HG02970 (cell line): ENCODE results near the gene ADAMTS15.

Source experiments
- ATAC-seq: cut with Tn5 transposase; IDR thresholded peaks from one replicate; pipeline ENCODE4 v1.9.1; 2021; ENCODE audit warnings: mild to moderate bottlenecking, moderate library complexity, moderate number of reproducible peaks; ENCODE audit not compliant: unreplicated experiment, low FRiP score

The ADAMTS15 gene

GRCh38 chr11:130448416-130449309 is at the start of gene ADAMTS15:
ADAMTS15 (plus strand) TSS chr11:130448645; CDS start chr11:130448974, 329 bp downstream.
- no peak for ATAC-seq

- ATAC-seq, result no peak
Measured at GRCh38 chr11:130399196-130399595, 49.2 kb upstream of the ADAMTS15 start.

- no peak for ATAC-seq
Measured at GRCh38 chr11:130400781-130401483, 47.5 kb upstream of the ADAMTS15 start.

GRCh38 chr11:130402570-130402969 is 45.9 kb upstream of the ADAMTS15 start:
- ATAC-seq, result no peak

- ATAC-seq, result no peak
Measured at GRCh38 chr11:130403271-130403804, 45.1 kb upstream of the ADAMTS15 start.

GRCh38 chr11:130403967-130404366 is 44.5 kb upstream of the ADAMTS15 start:
- ATAC-seq, result no peak

- ATAC-seq, result no peak
Measured at GRCh38 chr11:130404727-130405126, 43.7 kb upstream of the ADAMTS15 start.

- no peak for ATAC-seq
Measured at GRCh38 chr11:130405428-130405827, 43.0 kb upstream of the ADAMTS15 start.

GRCh38 chr11:130407978-130408377 is 40.5 kb upstream of the ADAMTS15 start:
- ATAC-seq, result no peak

- no peak for ATAC-seq
Measured at GRCh38 chr11:130408401-130408890, 40.0 kb upstream of the ADAMTS15 start.

GRCh38 chr11:130408901-130409300 is 39.5 kb upstream of the ADAMTS15 start:
- no peak for ATAC-seq

GRCh38 chr11:130409594-130410388 is 38.7 kb upstream of the ADAMTS15 start:
- no peak for ATAC-seq

- no peak for ATAC-seq
Measured at GRCh38 chr11:130411223-130411622, 37.2 kb upstream of the ADAMTS15 start.

GRCh38 chr11:130413405-130414106 is 34.9 kb upstream of the ADAMTS15 start:
- ATAC-seq, result no peak

- no peak for ATAC-seq
Measured at GRCh38 chr11:130414107-130415080, 34.1 kb upstream of the ADAMTS15 start.

GRCh38 chr11:130415731-130416529 is 32.5 kb upstream of the ADAMTS15 start:
- no peak for ATAC-seq

GRCh38 chr11:130416530-130416882 is 31.9 kb upstream of the ADAMTS15 start:
- ATAC-seq, result no peak

GRCh38 chr11:130416906-130417305 is 31.5 kb upstream of the ADAMTS15 start:
- no peak for ATAC-seq
